Glutamatergic neuron (in vitro differentiated cells): ENCODE results near the gene PADI2. TPM values are rescaled to one million over a fixed set of nuclear protein-coding genes. Genes with fewer than 3 reads are reported as not detected.

ENCODE experiments used
- DNase-seq: peaks from one replicate; pipeline ENCODE4 v3.0.0; 2022
- H3K27ac Mint-ChIP-seq: one replicate; pipeline ENCODE4 v1.8.0; 2020; ENCODE audit warnings: mild to moderate bottlenecking, mixed read lengths, inconsistent platforms; ENCODE audit not compliant: unreplicated experiment
- H3K27me3 Mint-ChIP-seq: one replicate; pipeline ENCODE4 v1.8.0; 2020; ENCODE audit warnings: mild to moderate bottlenecking, moderate library complexity, mixed read lengths, inconsistent platforms; ENCODE audit not compliant: unreplicated experiment
- H3K36me3 Mint-ChIP-seq: one replicate; pipeline ENCODE4 v1.8.0; 2020; ENCODE audit warnings: mild to moderate bottlenecking, mixed read lengths, inconsistent platforms; ENCODE audit not compliant: unreplicated experiment
- H3K4me1 Mint-ChIP-seq: one replicate; pipeline ENCODE4 v1.8.0; 2020; ENCODE audit warnings: mild to moderate bottlenecking, low read depth, mixed read lengths, inconsistent platforms; ENCODE audit not compliant: unreplicated experiment
- H3K4me3 Mint-ChIP-seq: one replicate; pipeline ENCODE4 v1.8.0; 2020; ENCODE audit warnings: mild to moderate bottlenecking, mixed read lengths, inconsistent platforms; ENCODE audit not compliant: unreplicated experiment
- H3K9me3 Mint-ChIP-seq: one replicate; pipeline ENCODE4 v1.8.0; 2020; ENCODE audit warnings: mild to moderate bottlenecking, moderate library complexity, mixed read lengths, inconsistent platforms; ENCODE audit not compliant: unreplicated experiment
- CTCF ChIP-seq: fragments of 200-600 bp; sonication (generic); IDR thresholded peaks from one replicate; pipeline ENCODE4 v1.5.0; 2021; ENCODE audit not compliant: partially characterized antibody, unreplicated experiment
- total RNA-seq: library from RNA; stranded (reverse); fragmentation: NEBNext Ultra II Directional; extraction: Animal tissue kit (Norgen Biotek cat#: 25700); gene quantifications from one replicate; pipeline ENCODE4 v1.2.1, GENCODE V29; 2021; ENCODE audit not compliant: unreplicated experiment

The PADI2 gene
- total RNA-seq, 1 donor from 2014 or later = 0.74 TPM

- H3K9me3 Mint-ChIP-seq = no peaks in the 10 kb centered on the region
- peaks cover 3% of the 10 kb centered on the region for H3K4me1 Mint-ChIP-seq
Observed at GRCh38 chr1:17017435-17017834, 101.8 kb downstream of the PADI2 start.

More at GRCh38 chr1:17017435-17017834, 101.8 kb downstream of the PADI2 start:
- Mint-ChIP-seq H3K27me3 (peaks cover 5% of the 10 kb centered on the region), H3K36me3 (no peaks in the 10 kb centered on the region), H3K27ac (no peak overlapping the region), H3K4me3 (no peak overlapping the region)
- no peak for TF ChIP-seq CTCF
- DNase-seq = no peak

Other genes with a start within 250 kb of the PADI2 start
- gene RNU1-2, start 223.5 kb downstream of the PADI2 start, total RNA-seq = 3,598 TPM
- gene CROCC, start 197.5 kb downstream of the PADI2 start, total RNA-seq = 50.9 TPM
- 2.1 TPM for gene MFAP2, start 138.8 kb downstream of the PADI2 start, total RNA-seq
- gene ATP13A2, start 107.5 kb downstream of the PADI2 start, total RNA-seq = 65.0 TPM
- 58.9 TPM for gene SDHB, start 65.4 kb downstream of the PADI2 start, total RNA-seq
- not detected for gene PADI1, start 85.7 kb upstream of the PADI2 start, total RNA-seq
- gene PADI3, start 129.6 kb upstream of the PADI2 start, total RNA-seq = not detected
- gene PADI4, start 188.7 kb upstream of the PADI2 start, total RNA-seq = not detected